ENCODE results near the gene CRIM1. TPM values are rescaled to one million over a fixed set of nuclear protein-coding genes. Genes with fewer than 3 reads are reported as not detected.

CRIM1 gene
- total RNA-seq, 1 donor from 2014 or later, result 790 TPM

DNA sequence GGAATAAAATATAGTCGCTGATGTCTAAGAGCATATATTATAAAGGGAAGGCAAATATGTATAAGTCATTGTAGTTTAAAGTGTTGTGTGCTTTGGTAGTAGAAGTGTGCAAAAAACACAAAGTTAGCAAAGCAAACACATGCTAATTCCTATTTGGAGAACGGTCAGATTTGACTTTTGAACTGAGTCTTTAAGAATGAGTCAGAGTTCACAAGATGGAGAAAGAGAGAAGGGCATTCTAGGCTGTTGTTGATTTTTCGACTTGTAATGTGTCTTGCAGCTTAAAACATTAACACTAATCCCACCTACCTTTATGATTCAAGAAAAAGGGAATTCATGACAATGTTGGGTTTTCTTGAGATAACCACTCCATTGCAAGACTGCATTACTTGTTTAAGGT is 98.1 kb downstream of the CRIM1 start:
- no peak for DNase-seq (ENCODE audit: low read depth, low spot score)

DNA sequence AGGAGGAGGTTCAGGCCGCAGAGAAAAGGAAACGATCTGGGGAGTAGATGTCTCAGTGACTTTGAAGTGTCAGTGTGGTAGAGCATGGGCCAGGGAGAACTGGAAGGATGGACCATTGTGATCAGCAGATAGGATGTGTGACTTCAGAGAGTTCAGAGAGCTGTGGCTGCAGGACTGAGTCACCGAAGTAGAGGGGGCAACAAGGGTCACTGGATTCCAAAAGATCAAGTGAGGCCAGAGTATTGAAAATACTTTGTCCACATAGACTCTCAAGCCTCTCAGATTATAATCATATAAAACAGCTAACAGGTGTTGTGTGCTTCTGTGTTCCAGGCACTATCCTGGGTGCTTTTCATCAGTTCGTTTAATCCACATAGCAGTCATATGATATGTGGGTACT is 99.4 kb downstream of the CRIM1 start:
- no peak for DNase-seq (ENCODE audit: low read depth, low spot score)

DNA sequence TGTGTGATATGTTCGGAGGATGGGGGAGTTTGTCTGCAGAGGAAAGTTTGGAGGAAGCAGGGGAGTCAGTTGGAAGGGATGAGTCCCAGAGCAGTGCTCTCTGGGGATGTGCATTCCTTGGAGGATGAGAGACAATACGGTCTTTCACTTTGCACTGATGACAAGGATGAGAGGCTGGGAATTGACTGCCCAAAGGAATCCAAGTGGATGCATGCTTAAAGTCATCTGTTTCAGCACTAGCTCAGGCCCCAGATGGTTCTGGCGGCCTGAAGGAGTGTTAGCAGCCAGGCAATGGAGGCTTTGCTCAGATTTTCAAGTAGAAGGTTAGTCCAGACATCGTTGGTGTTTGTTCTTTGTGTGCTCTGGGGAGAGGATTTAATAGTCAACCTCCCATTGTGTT is 100.2 kb downstream of the CRIM1 start:
- no peak for DNase-seq (ENCODE audit: low read depth, low spot score)

DNA sequence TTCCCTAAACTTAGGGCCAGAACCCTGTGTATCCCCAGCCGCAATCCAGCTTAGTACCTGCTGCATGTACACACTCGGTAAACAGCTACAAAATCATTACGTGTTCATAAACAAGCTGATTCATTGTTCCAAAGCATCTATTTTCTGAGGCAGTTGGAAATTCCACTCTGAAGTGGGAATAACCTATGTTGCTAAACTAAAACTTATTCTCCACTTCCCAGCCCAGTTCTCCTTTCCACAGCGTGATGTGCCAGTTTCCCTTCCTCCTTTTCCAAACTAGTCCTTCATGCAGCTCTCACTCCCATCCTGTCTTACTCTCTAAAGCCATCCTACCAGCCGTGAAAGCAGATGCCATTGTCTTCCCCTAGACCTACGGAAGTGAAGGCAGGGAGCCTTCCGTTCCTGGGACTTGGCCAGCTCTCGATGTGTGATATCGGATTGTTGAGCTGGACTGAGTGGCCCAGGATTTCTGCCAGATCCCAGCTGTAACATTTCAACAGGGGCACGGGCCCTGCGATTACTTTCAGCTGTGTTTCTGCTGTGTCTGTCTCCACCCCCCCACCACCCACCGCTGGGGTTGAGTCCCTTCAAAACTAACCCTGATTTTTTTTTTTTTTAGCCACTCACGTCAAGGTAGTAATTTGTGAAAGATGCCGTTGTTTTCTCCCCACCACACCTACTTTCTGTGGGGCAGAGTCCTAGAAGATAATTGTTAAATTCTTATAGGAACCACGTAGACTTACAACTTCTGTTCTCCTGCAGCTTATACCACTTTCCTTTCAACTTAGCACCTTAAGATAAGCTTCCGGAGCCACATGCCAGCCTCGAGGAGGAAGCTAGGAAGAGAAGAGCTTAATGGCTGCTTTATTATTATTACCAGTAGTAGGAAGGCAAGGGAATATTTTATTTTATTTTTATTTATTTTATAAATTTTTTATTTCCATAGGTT is 100.9 kb downstream of the CRIM1 start:
- DNase-seq (ENCODE audit: low read depth, low spot score), result no peak

DNA sequence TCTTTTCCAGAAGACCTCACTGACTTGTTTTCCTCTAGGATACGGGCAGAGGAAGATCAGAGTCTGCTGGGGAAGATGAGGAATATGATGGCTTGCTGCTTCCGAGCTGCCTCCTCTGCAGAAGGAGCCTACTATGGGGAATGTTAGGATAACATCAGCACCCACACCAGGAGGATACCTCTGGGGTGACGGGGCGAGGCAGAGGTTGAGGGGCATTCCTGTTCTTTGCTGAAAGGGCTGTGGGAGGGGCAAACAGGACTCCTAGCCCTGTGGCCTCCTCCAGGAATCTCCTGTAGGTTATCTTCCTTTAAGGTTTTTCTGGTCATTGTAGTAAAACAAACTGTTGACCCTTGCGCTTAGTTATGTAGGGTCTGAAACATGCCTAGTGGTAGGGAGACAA is 102.5 kb downstream of the CRIM1 start:
- no peak for DNase-seq (ENCODE audit: low read depth, low spot score)

DNA sequence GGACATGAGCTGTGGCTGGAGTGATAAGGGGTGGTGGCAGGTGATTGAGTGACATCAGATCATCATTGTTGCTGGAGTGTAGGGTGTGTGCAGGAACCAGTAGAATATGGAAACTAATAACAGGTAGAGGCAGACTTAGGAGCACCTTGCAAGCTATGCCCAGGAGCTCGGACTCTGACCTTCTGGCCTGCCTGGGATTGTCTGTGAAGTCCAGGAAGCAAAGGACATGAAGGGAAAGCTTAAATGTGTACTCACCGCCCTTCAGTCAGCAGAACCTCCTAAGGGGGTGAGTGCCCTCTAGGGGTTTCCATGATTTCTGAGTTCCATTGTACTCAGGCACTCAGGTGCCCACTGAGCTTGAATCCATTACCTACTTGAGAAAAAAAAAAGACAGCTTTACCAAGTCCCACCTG is 104.2 kb downstream of the CRIM1 start:
- DNase-seq (ENCODE audit: low read depth, low spot score), result no peak

DNA sequence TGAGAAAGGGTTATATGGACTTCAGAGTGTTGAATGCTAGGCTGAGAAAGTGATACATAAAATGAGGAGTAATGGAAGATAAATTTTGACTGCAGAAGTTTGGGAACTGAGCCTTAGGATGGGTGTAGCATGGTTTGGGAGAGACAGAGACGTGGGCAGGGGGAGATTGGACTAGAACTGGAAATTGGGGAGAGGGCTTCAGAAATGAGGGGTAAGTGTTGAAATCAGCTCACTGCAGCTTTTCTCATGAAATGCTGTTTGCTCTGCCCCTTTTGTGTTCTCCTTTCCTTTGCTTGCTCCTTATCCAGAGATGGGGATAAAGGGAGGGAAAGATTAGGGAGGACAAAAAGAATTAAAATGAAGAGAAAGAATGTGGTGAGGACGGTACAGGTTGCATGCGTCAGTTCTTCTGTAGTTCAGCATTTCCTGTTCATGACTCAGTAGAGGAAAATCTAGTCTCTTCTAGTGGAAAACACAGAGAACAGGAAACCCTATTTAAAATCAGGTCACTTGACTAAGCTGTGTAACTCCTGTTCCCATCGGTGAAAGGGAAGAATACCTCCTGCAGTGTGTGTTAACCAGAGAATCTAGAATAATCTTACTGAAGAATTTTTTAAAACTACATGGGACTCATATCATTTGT is 105.6 kb downstream of the CRIM1 start:
- DNase-seq (ENCODE audit: low read depth, low spot score), result peak; percentile 90

DNA sequence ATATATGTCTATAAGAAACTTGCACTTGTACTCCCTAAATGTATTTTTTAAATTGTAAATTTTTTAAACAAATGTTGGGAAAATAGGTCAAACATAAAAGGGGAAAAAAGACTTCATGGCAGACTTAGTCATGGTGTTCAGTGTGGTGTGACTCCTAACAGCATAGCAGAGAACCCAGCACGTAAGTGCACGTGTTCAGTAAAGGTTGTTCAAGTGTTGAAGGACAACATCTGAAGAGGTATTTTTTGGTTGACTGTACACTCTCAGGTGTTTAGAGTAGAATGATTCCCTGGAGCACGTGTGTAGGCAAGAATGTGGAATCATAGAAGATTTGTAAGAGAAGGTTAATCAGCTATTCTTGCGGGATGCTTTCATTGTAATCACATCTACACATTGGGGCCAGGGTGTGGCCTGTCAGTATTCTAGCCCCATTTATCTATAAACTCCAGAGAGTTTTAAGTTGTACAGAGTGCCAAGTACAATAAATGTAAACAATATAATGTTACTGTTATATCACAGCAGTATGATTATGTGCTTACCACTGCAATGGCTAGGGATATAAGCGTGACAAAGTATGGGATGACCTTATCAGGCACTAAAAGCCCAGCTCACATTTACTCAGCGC is 106.8 kb downstream of the CRIM1 start:
- no peak for DNase-seq (ENCODE audit: low read depth, low spot score)

DNA sequence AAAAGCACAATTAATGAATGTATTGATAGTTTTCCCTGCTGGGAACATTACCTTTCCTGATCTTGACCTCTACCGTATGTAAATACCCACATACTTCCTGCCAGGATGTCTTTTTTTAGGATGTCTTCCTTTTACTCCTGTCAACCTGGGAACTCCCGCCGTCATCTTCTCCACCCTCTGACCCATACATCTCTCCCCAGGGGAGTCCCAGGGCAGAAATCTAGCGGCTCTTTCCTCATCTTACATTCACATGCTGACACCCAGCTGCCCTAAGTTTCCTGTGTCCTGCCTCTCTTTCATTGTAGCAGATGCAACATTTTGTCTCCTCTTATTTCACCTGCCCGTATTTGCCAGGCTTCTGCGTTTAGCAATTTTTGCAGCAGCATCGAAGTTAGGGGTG is 107.8 kb downstream of the CRIM1 start:
- no peak for DNase-seq (ENCODE audit: low read depth, low spot score)

DNA sequence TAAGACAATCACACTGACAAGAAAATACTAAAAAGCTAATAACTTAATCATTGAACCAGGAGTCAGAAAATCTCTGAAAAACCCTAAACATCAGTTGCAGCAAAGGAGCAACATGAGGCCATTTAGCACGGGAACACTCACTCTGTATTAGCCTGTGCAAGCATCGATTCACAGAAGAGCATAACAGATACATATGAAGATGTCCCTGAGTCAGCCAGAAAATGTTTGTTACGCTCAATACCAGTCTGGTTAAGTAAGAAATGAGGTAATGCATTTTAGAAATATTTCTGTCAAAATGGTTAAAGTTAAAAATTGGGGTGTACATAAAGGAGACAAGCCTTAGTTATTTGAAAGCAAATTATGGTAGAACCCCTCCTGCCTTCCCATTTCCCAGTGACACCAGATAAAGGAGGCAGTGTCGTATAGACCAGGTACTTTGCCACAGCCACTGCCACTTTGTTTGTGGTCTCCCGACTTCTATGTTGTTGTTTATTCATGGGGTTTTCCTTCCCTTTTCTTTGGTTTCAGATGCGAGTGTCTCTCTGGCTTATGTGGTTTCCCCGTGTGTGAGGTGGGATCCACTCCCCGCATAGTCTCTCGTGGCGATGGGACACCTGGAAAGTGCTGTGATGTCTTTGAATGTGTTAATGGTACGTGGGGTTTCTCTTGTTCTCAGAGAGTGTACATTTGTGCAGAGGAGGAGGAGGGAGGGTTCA is 108.6 kb downstream of the CRIM1 start:
- no peak for DNase-seq (ENCODE audit: low read depth, low spot score)

DNA sequence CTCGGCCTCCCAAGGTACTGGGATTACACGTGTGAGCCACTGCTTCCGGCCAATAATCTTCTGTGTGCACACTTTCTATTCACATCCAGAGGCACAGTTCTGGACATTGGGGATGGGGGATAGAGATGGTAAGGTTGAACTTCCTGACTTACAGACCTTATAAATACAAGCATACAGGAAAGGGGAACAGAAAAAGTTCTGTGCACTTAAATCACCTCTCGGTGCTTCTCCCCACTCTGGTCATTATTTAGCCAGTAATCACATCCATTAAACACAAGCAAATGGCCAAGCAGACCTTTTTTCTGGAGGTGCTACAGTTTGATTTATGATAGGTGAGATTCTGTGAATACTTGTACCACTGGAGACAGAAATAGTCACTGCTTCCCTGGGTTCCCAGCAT is 110.6 kb downstream of the CRIM1 start:
- no peak for DNase-seq (ENCODE audit: low read depth, low spot score)

DNA sequence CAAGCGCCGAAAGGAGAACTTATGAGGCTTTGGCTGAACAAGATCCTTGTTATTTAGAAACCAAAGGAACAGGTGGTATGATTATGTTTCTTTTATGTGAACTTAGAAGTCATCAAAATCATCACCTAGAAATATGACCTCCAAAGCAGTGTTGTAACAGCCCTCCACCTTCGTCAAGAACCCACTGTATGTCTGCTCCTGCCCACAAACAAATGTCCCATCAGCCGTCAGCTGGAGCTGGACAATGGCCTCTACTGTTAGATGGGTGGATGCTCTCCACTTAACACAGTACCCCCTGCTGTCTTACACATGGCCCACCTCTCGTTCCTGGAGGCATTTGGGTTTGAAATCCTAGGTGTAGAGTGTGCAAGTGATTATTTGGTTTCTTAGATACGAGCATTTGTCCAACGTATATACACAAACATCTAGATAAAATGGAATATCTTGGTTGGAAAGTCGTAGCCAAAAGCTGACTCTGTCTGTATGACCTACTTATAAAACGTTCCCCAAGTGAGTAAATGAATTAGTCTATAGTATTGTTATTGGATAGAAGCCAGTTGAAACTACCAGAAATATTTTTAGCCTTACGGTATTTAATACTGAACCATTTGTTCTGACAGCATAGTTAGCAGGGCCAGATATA is 113.0 kb downstream of the CRIM1 start:
- no peak for DNase-seq (ENCODE audit: low read depth, low spot score)

DNA sequence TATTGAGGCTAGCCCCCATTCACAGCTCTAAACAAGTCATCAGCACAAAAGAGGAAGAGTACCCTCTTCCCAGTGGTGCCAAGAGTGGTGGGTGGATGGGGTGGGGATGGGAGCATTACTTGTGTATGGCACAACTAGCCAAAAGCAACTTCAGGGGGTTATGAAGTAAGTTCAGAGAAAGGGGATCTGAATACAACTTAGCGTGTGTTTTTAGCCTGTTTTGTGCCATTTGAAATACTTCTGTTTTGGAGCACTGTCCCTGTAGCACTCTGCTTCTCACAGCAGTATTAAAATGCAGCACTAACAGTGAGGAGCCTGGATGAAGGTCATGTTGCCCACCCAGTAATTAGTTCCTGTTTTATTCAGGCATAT is 113.5 kb downstream of the CRIM1 start:
- no peak for DNase-seq (ENCODE audit: low read depth, low spot score)

DNA sequence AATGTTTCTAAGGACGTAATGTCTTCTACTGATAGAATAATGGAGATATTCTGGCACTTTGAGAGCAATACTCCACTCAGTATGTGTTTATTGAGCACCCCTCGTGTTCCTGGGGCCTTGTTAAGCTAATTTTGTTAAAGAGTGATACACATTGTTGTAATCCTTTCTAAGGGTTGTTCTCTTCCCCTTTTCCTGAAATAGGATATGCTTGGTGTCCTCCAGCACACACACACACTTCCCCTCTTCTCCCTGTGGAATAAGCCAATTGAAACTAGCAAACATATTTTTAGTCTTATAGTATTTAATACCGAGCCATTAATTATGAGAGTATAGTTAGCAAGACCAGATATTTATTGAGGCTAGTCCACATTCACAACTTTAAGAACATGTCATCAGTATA is 114.1 kb downstream of the CRIM1 start:
- no peak for DNase-seq (ENCODE audit: low read depth, low spot score)

DNA sequence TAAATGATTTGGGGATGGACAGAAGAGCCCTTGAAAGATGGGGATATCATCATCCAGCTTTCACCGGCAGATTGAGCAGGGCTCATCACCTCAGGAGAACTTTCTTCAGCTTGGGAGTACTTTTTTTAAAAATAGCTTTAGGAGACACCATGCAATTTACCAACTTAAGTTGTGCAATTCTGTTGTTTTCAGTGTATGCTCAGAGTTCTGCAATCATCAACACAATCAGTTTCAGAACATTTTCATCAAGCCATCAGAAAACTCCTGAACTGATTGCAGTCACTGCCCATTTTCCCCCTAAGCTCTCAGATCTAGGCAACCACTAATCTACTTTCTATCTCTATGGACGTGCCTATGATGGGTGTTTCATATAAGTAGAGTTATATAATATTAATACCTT is 117.7 kb downstream of the CRIM1 start:
- no peak for DNase-seq (ENCODE audit: low read depth, low spot score)

DNA sequence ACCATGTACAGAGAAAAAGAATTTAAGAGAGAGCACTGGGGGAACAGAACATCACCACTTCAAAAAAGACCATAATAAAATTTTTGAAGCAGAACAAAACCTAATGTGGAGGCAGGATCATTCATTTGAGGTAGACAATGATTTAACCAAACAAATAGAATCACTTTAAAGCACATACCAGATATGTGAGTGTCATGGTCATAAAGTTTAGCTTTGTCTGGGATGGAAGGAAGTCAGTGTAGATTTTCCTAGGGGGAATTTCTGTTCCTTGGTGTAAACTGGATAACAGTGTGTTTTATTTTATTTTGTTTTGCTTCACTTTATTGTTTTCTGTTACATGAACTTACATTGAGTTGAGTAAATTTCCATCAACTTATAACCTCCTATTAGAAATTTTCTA is 120.8 kb downstream of the CRIM1 start:
- no peak for DNase-seq (ENCODE audit: low read depth, low spot score)

DNA sequence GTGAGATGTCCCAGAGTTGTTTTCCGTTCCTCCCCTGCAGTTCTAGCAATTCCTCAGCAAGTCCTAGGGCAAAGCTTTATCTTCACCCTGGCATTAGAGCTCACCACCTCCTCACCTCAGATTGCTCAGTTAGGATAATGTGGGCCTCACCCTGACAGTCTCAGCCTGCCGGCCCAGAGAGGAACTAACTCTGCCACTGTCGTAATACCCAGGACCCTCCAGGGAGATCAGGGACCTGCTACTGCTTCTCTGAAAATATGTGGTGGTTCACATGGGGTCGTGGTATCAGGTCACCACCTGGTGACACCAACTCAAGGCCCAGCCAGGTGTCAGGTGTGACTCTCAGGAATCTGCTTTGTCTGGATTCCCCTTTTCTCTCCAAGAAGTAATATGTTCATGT is 121.7 kb downstream of the CRIM1 start:
- no peak for DNase-seq (ENCODE audit: low read depth, low spot score)

DNA sequence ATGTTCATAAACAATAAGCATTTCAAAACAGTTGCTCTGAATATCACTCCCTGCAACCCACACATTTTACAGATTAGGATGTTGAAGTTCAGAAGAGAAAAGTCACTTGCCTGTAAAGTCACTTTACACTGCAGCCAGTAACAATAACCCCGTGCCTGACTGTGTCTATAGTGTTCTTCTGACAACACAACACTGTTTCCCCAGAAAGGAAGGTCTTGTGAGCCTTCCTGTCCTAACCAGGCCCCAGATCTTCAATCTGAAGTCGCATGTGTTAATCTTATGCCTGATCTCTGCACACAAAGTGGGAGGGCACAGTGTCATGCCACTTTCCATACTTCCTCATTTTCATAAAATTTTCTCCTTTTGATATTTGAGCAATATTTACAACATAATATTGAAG is 122.2 kb downstream of the CRIM1 start:
- DNase-seq (ENCODE audit: low read depth, low spot score), result no peak

DNA sequence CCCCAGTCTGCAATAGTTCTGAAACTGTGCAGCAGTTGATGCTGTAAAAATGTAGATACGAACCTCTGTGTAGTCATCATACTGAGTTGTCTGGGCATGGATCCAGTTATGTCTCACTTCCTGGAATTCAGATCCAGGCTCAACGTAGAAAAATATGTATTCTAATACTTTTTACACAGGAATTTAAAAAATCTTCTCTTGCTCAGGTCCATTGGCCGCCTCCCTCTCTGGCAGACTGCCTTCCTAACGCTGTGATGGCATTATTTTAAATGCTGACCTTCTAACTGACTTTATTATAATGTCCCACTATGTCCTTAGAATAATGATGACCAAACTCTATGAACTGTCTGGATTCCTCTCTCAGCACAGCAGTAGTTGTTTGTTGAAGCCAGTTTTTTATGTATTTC is 122.8 kb downstream of the CRIM1 start:
- DNase-seq (ENCODE audit: low read depth, low spot score), result peak; percentile 89

DNA sequence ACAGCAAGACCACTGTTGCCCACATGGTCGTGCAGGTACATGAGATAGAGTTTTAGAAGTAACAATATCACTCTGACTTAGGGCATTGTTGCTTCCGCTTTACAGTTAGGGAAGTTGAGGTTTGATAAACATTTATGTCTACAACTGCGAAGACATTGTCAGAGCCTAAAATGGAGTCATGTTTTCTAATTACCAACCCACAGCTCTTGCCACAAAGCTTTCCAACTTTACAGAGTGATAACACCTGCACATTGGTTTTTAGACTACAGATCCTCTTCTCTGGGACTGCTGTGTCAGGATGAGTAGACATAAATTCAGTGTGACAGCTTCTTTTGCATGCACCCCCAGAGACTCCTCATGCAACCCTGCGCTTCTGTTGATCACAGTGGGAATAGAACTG is 123.4 kb downstream of the CRIM1 start:
- no peak for DNase-seq (ENCODE audit: low read depth, low spot score)

DNA sequence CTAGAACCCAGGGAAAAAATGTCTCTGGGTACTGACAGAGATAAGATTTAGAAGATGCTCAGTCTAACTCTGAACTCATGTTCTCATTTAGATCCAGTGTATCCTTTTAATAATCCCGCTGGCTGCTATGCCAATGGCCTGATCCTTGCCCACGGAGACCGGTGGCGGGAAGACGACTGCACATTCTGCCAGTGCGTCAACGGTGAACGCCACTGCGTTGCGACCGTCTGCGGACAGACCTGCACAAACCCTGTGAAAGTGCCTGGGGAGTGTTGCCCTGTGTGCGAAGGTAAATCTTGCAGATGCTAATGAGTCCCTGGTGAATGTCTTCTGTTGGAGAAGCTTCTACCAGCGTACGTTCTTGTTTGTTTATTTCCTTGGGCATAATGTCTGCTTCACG is 123.8 kb downstream of the CRIM1 start:
- DNase-seq (ENCODE audit: low read depth, low spot score), result no peak

Data from pulmonary artery endothelial cell (primary cell).